CD1c-positive myeloid dendritic cell (primary cell): Measurements from ENCODE around the gene GPR158.

ENCODE experiments used
- DNase-seq: peaks from one replicate; pipeline ENCODE4 v3.0.0-alpha.2; 2016; ENCODE audit errors: extremely low spot score

Gene GPR158

GRCh38 chr10:25390733-25391132 is 215.9 kb downstream of the GPR158 start:
- DNase-seq: no peak

GRCh38 chr10:25392132-25392531 is 217.3 kb downstream of the GPR158 start:
- no peak for DNase-seq

GRCh38 chr10:25393621-25394020 is 218.8 kb downstream of the GPR158 start:
- DNase-seq: no peak

GRCh38 chr10:25398680-25399079 is 223.9 kb downstream of the GPR158 start:
- no peak for DNase-seq

GRCh38 chr10:25405871-25406270 is 231.1 kb downstream of the GPR158 start:
- DNase-seq: no peak

- no peak for DNase-seq
These were observed 242.8 kb downstream of the GPR158 start for GRCh38 chr10:25417611-25418010.

GRCh38 chr10:25425776-25426175 is 251.0 kb downstream of the GPR158 start:
- DNase-seq: no peak

GRCh38 chr10:25436431-25436830 is 261.6 kb downstream of the GPR158 start:
- DNase-seq: no peak

- no peak for DNase-seq
These were observed 266.5 kb downstream of the GPR158 start for GRCh38 chr10:25441270-25441669.

GRCh38 chr10:25444266-25444665 is 269.5 kb downstream of the GPR158 start:
- DNase-seq: no peak

- DNase-seq: no peak
These were observed 276.6 kb downstream of the GPR158 start for GRCh38 chr10:25451401-25451800.

- DNase-seq: no peak
These were observed 278.8 kb downstream of the GPR158 start for GRCh38 chr10:25453619-25454018.

GRCh38 chr10:25455980-25456567 is 281.3 kb downstream of the GPR158 start:
- no peak for DNase-seq

GRCh38 chr10:25457552-25457951 is 282.8 kb downstream of the GPR158 start:
- DNase-seq: no peak

- no peak for DNase-seq
These were observed 291.0 kb downstream of the GPR158 start for GRCh38 chr10:25465582-25466372.

GRCh38 chr10:25467881-25468280 is 293.1 kb downstream of the GPR158 start:
- no peak for DNase-seq

GRCh38 chr10:25481467-25481866 is 306.7 kb downstream of the GPR158 start:
- DNase-seq: no peak

GRCh38 chr10:25483999-25484398 is 309.2 kb downstream of the GPR158 start:
- DNase-seq: no peak

- DNase-seq: no peak
These were observed 312.5 kb downstream of the GPR158 start for GRCh38 chr10:25487266-25487665.

- DNase-seq: no peak
These were observed 317.2 kb downstream of the GPR158 start for GRCh38 chr10:25492040-25492439.

- no peak for DNase-seq
These were observed 317.9 kb downstream of the GPR158 start for GRCh38 chr10:25492680-25493079.

GRCh38 chr10:25493122-25493893 is 318.5 kb downstream of the GPR158 start:
- no peak for DNase-seq

GRCh38 chr10:25497246-25497645 is 322.4 kb downstream of the GPR158 start:
- no peak for DNase-seq
